HG03066 (cell line): ENCODE results near the gene AUH.
"Not testable (repeated sequence)": the region's sequence is repeated elsewhere in the genome, so short reads cannot be mapped to it uniquely, and the experiment has no call there.

ENCODE experiments used
- ATAC-seq: cut with Tn5 transposase; IDR thresholded peaks from one replicate; pipeline ENCODE4 v1.9.1; 2021; ENCODE audit warnings: low read depth; ENCODE audit not compliant: unreplicated experiment

AUH gene

DNA sequence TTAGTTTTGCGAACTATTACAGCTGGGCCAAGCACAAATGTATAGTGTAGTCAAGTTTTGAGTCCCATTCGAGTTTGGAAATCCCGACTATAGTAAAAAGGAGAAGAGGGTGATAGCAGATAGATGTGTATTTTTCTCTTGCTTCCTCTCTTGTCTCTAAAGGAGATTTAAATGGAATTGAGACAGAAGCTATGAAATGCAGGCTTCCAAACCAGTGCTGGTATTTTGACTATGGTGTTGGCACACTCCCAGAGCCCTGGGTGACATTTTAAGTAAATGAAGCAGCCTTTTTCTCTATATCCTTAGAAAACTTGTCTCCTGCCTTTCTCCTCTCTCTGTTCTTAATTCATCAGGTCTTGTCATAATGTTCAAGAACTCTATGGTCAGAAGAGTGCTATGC lies 17.7 kb upstream of the AUH start:
- no peak for ATAC-seq

DNA sequence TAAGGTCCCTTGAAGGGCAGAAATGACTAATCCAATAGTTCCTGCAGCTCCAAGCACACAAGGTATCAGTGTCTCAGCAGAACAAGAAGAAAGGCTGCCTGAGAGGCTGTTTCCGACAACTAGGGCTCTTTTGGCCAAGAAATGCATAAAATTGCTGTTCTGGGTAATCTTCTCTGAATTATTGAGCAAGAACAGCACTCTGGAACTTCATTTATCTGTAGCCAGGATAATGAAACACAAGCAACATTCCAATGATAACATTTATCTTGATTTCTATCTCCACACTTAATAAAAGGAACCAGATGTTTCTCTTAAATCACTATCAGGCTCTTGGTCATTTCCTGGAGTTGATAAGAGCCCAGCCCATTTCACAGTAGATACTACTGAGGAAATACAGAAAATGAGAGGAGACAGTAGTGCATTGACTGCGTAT lies 17.0 kb upstream of the AUH start:
- ATAC-seq = no peak

GRCh38 chr9:91378054-91378453 lies 16.3 kb upstream of the AUH start:
- not testable (repeated sequence) for ATAC-seq

- ATAC-seq = no peak
Observed at GRCh38 chr9:91376239-91376638, 14.5 kb upstream of the AUH start.

GRCh38 chr9:91374939-91375338 lies 13.2 kb upstream of the AUH start:
- no peak for ATAC-seq

DNA sequence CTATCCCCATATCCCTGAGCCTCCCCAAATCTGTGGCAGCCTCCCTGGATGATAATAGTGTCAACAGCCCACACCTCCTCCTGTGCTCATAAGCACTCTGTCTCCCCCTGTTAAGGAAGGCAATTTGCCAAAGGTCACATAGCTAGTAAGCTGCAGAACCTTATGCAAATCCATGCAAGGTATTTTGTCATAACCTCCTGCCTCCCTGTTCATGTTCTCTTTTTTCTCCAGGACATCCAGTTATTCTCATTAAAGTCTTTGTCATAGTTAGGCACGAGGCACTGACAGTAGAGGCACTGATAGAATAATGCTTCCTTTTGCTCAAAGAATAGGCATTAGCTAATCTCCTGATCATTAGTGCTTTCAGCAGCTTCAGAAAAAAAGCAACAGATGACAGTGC lies 10.2 kb upstream of the AUH start:
- ATAC-seq = no peak

DNA sequence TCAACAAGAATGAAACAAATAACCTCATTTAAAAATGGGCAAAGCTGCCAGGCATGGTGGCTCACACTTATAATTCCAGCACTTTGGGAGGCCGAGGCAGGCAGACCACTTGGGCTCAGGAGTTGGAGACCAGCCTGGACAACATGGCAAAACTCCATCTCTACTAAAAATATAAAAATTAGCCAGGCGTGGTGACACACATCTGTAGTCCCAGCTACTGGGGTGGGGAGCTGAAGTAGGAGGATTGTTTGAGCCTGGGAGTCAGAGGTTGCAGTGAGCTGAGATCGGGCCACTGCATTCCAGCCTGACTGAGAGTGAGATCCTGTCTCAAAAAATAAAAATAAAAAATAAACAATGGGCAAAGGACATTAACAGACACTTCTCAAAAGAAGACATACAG lies 8.3 kb upstream of the AUH start:
- ATAC-seq = not testable (repeated sequence)

- ATAC-seq = no peak
Observed at GRCh38 chr9:91364702-91365101, 3.0 kb upstream of the AUH start.

- ATAC-seq = no peak
Observed at GRCh38 chr9:91364005-91364404, 2.3 kb upstream of the AUH start.

GRCh38 chr9:91362051-91362611 lies 413 bp upstream of the AUH start:
- ATAC-seq = no peak

DNA sequence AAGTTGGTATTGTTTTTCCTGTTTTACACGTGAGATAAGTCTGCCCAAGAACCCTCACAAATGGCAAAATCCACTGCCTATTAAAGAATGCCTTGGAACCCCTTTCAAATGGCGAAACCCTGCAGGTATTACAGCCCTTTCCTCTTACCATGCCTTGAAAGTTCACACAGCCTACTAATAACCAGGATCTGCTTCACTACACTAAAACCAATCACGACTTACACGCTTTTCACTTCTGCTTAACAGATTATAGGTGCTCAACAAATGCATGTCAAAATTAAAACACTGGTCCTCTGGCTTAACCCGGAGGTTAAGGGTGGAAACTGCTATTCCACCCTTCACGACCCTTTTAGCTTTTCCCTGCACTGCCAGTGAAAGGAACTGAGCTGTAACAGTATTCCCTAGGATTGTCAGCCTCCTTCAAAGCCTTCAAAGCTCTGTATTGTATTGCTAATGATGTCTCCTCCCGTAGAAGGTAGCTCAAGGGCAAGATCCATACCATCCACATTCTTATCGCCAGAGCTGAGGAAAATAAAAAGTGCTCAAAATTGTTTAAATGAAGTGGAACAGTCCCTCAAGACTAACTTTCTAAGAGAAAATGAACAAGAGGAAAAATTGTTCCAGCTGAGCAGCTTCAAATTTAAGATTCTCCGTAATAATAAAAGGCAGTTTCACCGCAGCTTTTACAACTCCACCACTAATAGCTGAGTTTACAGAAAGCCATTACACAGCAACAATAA lies 997 bp downstream of the AUH start:
- no peak for ATAC-seq

GRCh38 chr9:91359734-91360470 lies 1.8 kb downstream of the AUH start:
- ATAC-seq = no peak

DNA sequence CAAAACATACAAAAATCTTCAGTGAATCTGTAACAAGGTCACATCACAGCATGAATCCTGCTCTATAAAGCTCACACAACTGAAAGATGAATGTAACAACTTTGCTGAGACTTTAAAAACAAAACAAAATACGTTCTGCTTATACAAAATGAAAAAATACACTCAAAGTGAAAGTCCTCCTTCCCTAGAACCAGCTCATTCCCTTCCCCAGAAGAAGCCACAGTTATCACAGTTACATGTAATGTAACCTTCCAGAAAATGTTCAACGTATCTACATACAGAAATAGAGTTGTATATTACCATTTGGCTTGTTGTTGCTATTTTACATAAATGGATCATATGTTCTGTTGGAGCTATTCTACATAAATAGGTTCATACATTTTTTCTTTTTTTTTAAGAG lies 2.6 kb downstream of the AUH start:
- ATAC-seq = no peak

DNA sequence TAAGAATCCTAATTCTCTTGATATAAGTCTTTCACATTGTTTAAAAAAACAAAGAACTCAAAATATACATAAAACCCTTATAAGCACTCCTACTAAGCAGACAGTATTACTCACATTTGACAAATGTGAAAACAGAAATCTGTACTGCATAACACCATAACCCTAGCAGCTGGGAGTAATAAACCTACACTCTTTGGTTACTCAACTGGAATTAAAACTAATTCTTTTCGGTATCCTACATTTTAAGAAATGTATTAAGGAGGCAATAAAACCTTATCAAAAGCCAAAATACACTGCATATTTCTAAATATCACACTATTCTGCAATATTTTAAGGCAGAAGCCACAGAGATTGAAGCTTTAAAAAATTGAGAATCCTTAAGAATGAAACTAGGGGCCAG lies 6.8 kb downstream of the AUH start:
- ATAC-seq = no peak

DNA sequence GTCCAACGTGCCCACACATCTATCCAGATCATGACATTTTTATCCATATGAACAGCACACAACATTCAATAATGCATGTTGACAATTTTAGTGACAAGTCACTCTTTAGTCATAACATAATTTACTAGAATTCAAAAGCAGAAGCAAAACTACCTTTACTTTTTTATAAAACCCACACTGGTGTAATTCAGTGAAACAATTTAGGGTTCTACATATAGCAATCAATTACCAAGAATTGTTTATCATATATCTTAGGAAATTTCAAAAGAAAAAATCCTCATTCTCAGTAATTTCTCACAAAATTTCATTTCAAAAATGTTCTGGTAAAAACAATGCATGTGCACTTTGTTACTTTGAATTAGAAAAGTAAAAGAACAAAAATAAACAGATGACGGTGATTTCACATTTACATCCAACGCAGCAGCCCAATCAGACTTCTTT lies 12.6 kb downstream of the AUH start:
- no peak for ATAC-seq

GRCh38 chr9:91348191-91348807 lies 13.4 kb downstream of the AUH start:
- ATAC-seq = no peak

- ATAC-seq = no peak
Observed at GRCh38 chr9:91347377-91347776, 14.3 kb downstream of the AUH start.

GRCh38 chr9:91346644-91347043 lies 15.1 kb downstream of the AUH start:
- no peak for ATAC-seq

DNA sequence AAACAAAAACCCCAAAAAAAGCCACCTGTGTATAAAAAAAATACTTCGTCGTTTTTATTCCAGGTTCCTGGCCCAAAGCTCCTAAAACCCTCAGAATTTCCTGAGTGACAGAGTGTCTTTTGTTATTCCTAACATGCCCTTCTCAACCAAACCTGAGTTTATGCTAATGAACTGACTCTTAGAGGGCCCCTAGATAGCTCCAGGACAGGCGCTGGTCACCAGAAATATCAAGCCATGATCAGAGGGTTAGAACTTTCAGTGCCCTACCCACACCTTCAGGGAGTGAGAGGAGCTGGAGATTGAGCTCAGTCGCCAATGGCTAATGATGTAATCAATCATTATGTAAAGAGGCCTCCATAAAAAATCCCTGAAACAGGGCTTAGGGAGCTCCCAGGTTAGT lies 15.7 kb downstream of the AUH start:
- no peak for ATAC-seq

GRCh38 chr9:91342575-91342974 lies 19.1 kb downstream of the AUH start:
- no peak for ATAC-seq

GRCh38 chr9:91341749-91342148 lies 20.0 kb downstream of the AUH start:
- ATAC-seq = no peak
